ENCODE measurements around the gene ILKAP. TPM values are rescaled to one million over a fixed set of nuclear protein-coding genes. Genes with fewer than 3 reads are reported as not detected.

ILKAP gene, protein sequence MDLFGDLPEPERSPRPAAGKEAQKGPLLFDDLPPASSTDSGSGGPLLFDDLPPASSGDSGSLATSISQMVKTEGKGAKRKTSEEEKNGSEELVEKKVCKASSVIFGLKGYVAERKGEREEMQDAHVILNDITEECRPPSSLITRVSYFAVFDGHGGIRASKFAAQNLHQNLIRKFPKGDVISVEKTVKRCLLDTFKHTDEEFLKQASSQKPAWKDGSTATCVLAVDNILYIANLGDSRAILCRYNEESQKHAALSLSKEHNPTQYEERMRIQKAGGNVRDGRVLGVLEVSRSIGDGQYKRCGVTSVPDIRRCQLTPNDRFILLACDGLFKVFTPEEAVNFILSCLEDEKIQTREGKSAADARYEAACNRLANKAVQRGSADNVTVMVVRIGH
- 10 to 100 TPM; 61.9 to 66.2 TPM for total RNA-seq
- polyA plus RNA-seq, result 39.7 TPM

DNA sequence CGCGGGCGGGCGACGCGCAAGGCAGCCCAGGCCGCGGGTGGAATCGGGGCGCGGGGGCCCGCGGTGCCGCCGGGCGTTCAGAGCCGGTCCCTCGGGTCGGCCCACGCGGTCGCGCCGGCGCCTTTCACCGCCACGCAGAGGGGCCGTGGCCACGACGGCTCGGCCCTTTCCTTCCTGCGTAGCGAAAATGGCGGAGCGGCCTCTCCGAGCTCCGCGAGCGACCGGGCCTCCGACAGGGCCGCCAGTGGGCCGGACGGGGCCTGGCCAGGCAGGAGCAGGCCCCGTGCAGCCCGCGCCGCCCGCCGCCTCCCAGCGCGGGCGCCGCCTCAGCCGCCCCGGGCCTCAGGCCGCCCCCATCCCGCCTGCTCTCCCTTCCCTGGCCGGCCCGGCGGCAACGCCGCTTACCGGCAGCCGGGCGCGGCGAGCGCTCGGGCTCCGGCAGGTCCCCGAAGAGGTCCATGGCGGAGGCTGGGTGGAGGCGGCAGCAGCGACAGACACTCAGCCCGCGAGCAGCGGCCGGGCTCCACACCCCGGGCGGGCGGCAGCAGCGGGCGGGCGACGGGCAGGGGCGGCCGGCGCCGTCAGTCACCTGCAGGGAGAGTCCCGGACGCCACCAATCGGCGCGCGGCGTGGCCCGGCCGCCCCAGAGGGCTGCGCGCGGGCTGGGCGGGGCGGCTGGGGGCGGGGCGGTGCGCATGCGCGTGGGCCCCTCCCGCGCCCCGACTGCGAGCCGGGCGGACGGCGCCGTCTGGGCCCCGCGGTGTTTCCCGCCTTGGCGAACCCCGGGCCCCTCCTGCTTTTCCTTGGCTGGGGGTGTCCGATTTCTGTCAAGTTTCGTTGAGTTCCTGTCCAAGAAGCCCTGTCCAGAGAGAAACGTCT lies at the start of gene ILKAP:
TSS of gene ILKAP (minus strand) at position 602 of the 879 bp plus-strand sequence. CDS start at position 460, 142 bp downstream.
- Mint-ChIP-seq H3K36me3 (peaks cover 0 to 18% (median 0%) of the 10 kb centered on the region in 3 donors), H3K27me3 (peaks cover 0 to 10% of the 10 kb centered on the region in 2 donors), H3K4me1 (peaks cover 44 to 51% (median 45%) of the 10 kb centered on the region in 3 donors), H3K4me3 (peak within 1 kb of the TSS; percentile 87 to 97 (median 90)), H3K9me3 (no peaks in the 10 kb centered on the region), H3K27ac (peak within 1 kb of the TSS; percentile 88 to 98 (median 92))
- no peaks in the 10 kb centered on the region for H3K9me3 ChIP-seq (ENCODE audit: low read length)
- ChIA-PET CTCF (interaction anchor here (1.1 to 1.2 kb wide), 2 partner anchors 28 to 59 kb away, joined by 3 to 5 read pairs; no protein-coding TSS in a partner anchor), POLR2A (interaction anchor here (0.6 to 1.5 kb wide), 7 partner anchors 9 to 515 kb away, joined by 3 to 4 read pairs (median 4); no protein-coding TSS in a partner anchor)
- no peaks in the 10 kb centered on the region for H3K27me3 ChIP-seq (ENCODE audit: insufficient read depth, low read length, poor library complexity, severe bottlenecking)
- peak within 1 kb of the TSS; percentile 83 for H3K27ac ChIP-seq (ENCODE audit: low read depth, low read length)
- peak; percentile 87 to 93 (median 91) for DNase-seq
- H3K36me3 ChIP-seq (ENCODE audit: insufficient read depth, low read length), result no peaks in the 10 kb centered on the region
- peaks cover 40% of the 10 kb centered on the region for H3K4me1 ChIP-seq (ENCODE audit: insufficient read depth, low read length)
- peak within 1 kb of the TSS; percentile 82 for H3K4me3 ChIP-seq (ENCODE audit: low read length)

DNA sequence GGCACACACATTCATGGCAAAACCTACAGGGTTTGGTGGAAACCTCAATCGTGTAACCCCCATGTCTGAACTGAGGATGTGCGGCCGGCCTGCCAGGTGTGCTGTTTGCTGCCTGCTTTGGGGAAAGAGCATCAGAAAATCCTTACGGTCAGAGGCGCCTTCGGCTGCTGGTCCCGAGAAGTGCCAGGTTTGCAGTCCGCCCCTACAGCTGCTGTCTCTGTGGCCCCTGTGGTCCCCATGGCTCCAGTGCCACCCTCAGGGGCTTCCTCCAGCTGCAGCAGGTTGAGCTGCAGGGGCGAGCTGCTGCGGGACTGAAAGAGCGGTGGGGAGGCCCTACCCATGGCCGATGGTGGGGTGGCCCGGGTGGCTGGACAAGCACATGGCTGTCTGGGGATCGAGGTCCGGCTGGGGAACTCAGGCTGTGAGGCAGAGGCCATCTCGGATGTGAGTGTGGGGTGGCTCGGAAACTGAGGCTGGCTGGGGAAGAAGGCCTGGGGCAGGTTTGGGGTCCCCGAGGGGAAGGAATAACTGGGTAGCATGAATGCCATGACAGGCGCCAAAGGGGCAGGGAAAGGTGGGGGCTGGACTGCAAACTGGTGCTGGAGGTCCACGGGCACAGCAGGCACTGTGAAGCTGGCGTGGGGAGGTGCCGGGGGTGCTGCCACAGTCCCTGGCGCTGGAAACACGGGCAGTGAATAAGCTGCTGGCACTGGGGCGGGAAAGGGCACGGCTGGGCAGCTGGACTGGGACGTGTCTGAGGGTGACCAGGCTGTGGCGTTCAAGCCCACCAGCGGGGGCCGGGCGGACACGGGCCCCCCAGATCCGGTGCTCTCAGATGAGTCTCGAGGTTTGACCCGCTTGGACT lies 49.5 kb upstream of the ILKAP start:
- Histone ChIP-seq H3K27me3 (ENCODE audit: insufficient read depth, low read length, poor library complexity, severe bottlenecking) (no peaks in the 10 kb centered on the region), H3K27ac (ENCODE audit: low read depth, low read length) (no peak overlapping the region), H3K36me3 (ENCODE audit: insufficient read depth, low read length) (peaks cover 9% of the 10 kb centered on the region), H3K4me1 (ENCODE audit: insufficient read depth, low read length) (no peaks in the 10 kb centered on the region), H3K9me3 (ENCODE audit: low read length) (no peaks in the 10 kb centered on the region), H3K4me3 (ENCODE audit: low read length) (no peak overlapping the region)
- Mint-ChIP-seq H3K27ac (peak overlapping the region in 1 of 8 donors; percentile 58), H3K4me1 (no peaks in the 10 kb centered on the region), H3K4me3 (no peak overlapping the region), H3K27me3 (no peaks in the 10 kb centered on the region), H3K9me3 (no peaks in the 10 kb centered on the region), H3K36me3 (peaks cover 0 to 74% (median 9%) of the 10 kb centered on the region in 3 donors)
- DNase-seq, result peak in 1 of 5 donors; percentile 43
- POLR2A ChIA-PET, result interaction anchor here (0.6 kb wide), 1 partner anchor 394 kb away, joined by 3 read pairs; no protein-coding TSS in a partner anchor
- CTCF ChIA-PET, result no interaction called here

DNA sequence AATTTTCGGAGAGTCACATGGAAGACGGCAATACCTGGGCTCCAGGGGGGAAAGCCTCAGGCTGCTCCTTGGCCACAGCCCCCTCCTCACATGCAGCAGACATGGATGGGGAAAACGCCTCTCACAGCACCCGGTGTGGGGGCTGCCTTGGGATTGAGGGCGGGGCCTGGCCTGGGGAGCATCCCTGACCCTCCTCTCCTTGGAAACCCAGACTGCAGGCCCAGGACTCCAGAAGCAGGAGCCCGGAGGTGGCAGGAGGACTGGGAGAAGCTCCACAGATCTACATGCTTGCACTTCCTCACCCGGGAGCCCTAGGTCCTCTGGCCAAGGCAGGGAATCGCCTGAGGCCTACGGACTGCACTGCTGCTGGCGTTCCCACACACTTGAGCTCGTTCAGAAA lies 48.5 kb upstream of the ILKAP start:
- Histone ChIP-seq H3K36me3 (ENCODE audit: insufficient read depth, low read length) (peaks cover 8% of the 10 kb centered on the region), H3K4me3 (ENCODE audit: low read length) (no peak overlapping the region), H3K27me3 (ENCODE audit: insufficient read depth, low read length, poor library complexity, severe bottlenecking) (no peaks in the 10 kb centered on the region), H3K27ac (ENCODE audit: low read depth, low read length) (no peak overlapping the region), H3K9me3 (ENCODE audit: low read length) (no peaks in the 10 kb centered on the region), H3K4me1 (ENCODE audit: insufficient read depth, low read length) (no peaks in the 10 kb centered on the region)
- POLR2A ChIA-PET, result interaction anchor here (0.6 kb wide), 1 partner anchor 393 kb away, joined by 3 read pairs; no protein-coding TSS in a partner anchor
- no peak overlapping the region for H3K4me3 Mint-ChIP-seq
- H3K27ac Mint-ChIP-seq, result no peak overlapping the region
- no peaks in the 10 kb centered on the region for H3K9me3 Mint-ChIP-seq
- peak in 1 of 5 donors; percentile 43 for DNase-seq
- H3K27me3 Mint-ChIP-seq, result no peaks in the 10 kb centered on the region
- CTCF ChIA-PET, result no interaction called here
- H3K4me1 Mint-ChIP-seq, result no peaks in the 10 kb centered on the region
- H3K36me3 Mint-ChIP-seq, result peaks cover 0 to 74% (median 9%) of the 10 kb centered on the region in 3 donors

DNA sequence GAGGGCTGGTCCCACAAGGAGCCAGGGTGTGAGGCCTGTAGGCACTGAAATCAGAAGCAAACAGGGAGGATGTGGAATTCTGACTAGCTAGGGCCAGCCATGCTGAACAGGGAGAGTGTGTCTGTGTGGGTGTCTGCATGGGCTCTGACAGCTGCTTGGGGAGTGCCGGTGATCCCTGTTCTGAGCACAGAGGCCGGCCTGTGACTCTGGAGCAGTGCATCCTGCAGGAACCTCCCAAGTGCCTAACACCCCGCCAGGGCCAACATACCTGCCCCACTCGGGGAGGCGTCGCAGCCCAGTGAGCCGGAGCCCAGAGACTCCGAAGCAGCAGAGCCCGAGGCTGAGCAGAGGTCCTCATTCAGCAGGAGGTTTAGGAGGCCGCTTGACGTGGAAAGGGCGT lies 47.8 kb upstream of the ILKAP start:
- Histone ChIP-seq H3K27ac (ENCODE audit: low read depth, low read length) (no peak overlapping the region), H3K27me3 (ENCODE audit: insufficient read depth, low read length, poor library complexity, severe bottlenecking) (no peaks in the 10 kb centered on the region), H3K4me3 (ENCODE audit: low read length) (no peak overlapping the region), H3K4me1 (ENCODE audit: insufficient read depth, low read length) (no peaks in the 10 kb centered on the region), H3K36me3 (ENCODE audit: insufficient read depth, low read length) (peaks cover 6% of the 10 kb centered on the region), H3K9me3 (ENCODE audit: low read length) (no peaks in the 10 kb centered on the region)
- Mint-ChIP-seq H3K36me3 (peaks cover 0 to 70% (median 9%) of the 10 kb centered on the region in 3 donors), H3K27me3 (no peaks in the 10 kb centered on the region), H3K27ac (no peak overlapping the region), H3K4me3 (no peak overlapping the region), H3K4me1 (no peaks in the 10 kb centered on the region), H3K9me3 (no peaks in the 10 kb centered on the region)
- ChIA-PET CTCF (no interaction called here), POLR2A (no interaction called here)
- DNase-seq, result peak in 1 of 5 donors; percentile 15

DNA sequence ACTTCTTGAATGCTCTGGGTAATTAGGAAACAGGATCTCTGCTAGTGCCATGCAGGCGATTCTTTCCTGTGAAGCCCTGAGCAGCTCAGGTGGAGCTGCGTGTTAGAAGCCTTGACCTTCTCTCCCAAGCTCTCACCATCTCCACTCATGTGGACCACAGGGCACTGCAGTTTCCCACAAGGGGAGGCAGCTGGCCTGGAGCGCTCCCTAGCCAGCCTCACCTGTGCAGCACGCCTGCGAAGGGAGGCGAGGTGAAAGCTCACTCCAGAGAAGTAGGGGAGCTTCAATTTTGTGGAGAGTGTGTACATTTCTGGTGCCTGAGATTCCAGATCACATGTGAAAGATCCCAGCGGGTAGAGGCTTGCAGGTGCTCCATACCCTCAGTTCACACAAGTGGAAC lies 47.4 kb upstream of the ILKAP start:
- H3K4me1 Mint-ChIP-seq, result no peaks in the 10 kb centered on the region
- Histone ChIP-seq H3K36me3 (ENCODE audit: insufficient read depth, low read length) (peaks cover 6% of the 10 kb centered on the region), H3K27me3 (ENCODE audit: insufficient read depth, low read length, poor library complexity, severe bottlenecking) (no peaks in the 10 kb centered on the region), H3K4me1 (ENCODE audit: insufficient read depth, low read length) (no peaks in the 10 kb centered on the region), H3K4me3 (ENCODE audit: low read length) (no peak overlapping the region), H3K27ac (ENCODE audit: low read depth, low read length) (no peak overlapping the region), H3K9me3 (ENCODE audit: low read length) (no peaks in the 10 kb centered on the region)
- no peak for DNase-seq
- no peak overlapping the region for H3K27ac Mint-ChIP-seq
- POLR2A ChIA-PET, result no interaction called here
- H3K27me3 Mint-ChIP-seq, result no peaks in the 10 kb centered on the region
- H3K9me3 Mint-ChIP-seq, result no peaks in the 10 kb centered on the region
- CTCF ChIA-PET, result interaction anchor here (0.8 kb wide), 1 partner anchor 12 kb away, joined by 3 read pairs; no protein-coding TSS in a partner anchor
- H3K36me3 Mint-ChIP-seq, result peaks cover 0 to 71% (median 9%) of the 10 kb centered on the region in 3 donors
- no peak overlapping the region for H3K4me3 Mint-ChIP-seq

DNA sequence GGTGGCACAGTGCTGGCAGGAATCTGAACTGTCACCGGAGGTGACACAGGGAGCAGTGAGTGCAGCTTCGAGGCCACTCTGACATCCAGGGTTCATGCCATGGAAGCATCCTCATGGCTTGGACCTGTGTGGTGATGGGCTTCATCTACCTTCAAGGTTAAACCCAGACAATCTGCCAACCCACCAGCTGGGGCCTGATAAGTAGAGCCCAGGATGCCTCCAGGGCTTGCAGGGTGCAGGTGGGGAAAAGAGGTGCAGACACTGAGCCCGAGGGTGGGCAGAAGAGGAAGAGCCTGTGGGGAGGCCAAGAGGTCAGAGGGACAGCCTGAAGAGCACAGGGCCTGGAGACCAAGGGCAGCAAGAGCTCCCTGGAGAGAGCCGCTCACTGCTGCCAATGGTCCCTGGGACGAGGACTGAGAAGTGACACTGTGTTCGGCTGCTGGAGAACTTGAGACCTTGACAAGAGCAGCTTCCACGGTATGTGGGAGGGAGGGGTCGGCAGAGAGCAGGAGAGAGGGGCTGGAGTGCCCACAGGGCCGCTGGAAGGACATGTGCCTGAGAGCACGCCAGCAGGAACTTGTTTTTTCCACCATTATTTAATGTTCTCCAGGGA lies 44.5 kb upstream of the ILKAP start:
- ChIA-PET CTCF (no interaction called here), POLR2A (no interaction called here)
- Mint-ChIP-seq H3K4me3 (no peak overlapping the region), H3K27ac (no peak overlapping the region), H3K9me3 (no peaks in the 10 kb centered on the region), H3K27me3 (no peaks in the 10 kb centered on the region), H3K36me3 (peaks cover 0 to 58% (median 7%) of the 10 kb centered on the region in 3 donors), H3K4me1 (no peaks in the 10 kb centered on the region)
- Histone ChIP-seq H3K4me3 (ENCODE audit: low read length) (no peak overlapping the region), H3K27me3 (ENCODE audit: insufficient read depth, low read length, poor library complexity, severe bottlenecking) (no peaks in the 10 kb centered on the region), H3K4me1 (ENCODE audit: insufficient read depth, low read length) (no peaks in the 10 kb centered on the region), H3K9me3 (ENCODE audit: low read length) (no peaks in the 10 kb centered on the region), H3K27ac (ENCODE audit: low read depth, low read length) (no peak overlapping the region), H3K36me3 (ENCODE audit: insufficient read depth, low read length) (no peaks in the 10 kb centered on the region)
- peak in 1 of 5 donors; percentile 27 for DNase-seq
